ENCODE results near the gene RFWD3. TPM values are rescaled to one million over a fixed set of nuclear protein-coding genes. Genes with fewer than 3 reads are reported as not detected.
A peak's percentile ranks its signal among the peaks of the same experiment; 100 is the strongest.

The RFWD3 gene
- total and polyA plus RNA-seq, 2 of the 13 experiments (the other 11 are each of a cell fraction or from before 2014, with no cell fraction given) = 23.4 to 62.6 TPM

GRCh38 chr16:74700438-74701225 is 34.0 kb upstream of the RFWD3 start, which contains the start of gene MLKL (continued):
- no peak for TF ChIP-seq TCF12 (IDR thresholded peaks at IDR 0.05)
- TF ChIP-seq TCF12 (CRISPR knock-in tag; IDR thresholded peaks at IDR 0.05) = no peak
- no peak for TF ChIP-seq TRIM22 (IDR thresholded peaks at IDR 0.05)
- TF ChIP-seq CREBL2 (CRISPR knock-in tag; IDR thresholded peaks at IDR 0.05; ENCODE audit: borderline replicate concordance) = peak; percentile 69; the same call in 1 of the 2 replicates
- TF ChIP-seq SIX1 (CRISPR knock-in tag; IDR thresholded peaks at IDR 0.05; ENCODE audit: borderline replicate concordance) = no peak
- TF ChIP-seq ZNF44 (CRISPR knock-in tag; IDR thresholded peaks at IDR 0.05) = peak; percentile 59; the same call in 1 of the 2 replicates
- TF ChIP-seq U2AF1 (optimal IDR thresholded peaks at IDR 0.05; ENCODE audit: low read depth, low read length) = no peak
- no peak for TF ChIP-seq SRF (IDR thresholded peaks at IDR 0.05; ENCODE audit: low read depth, low read length)
- no peak for TF ChIP-seq ZFP62 (CRISPR knock-in tag; IDR thresholded peaks at IDR 0.05)
- TF ChIP-seq ZNF430 (CRISPR knock-in tag; IDR thresholded peaks at IDR 0.05) = peak; percentile 98
- peak; percentile 72 for TF ChIP-seq POGZ (CRISPR knock-in tag; IDR thresholded peaks at IDR 0.05)
- peak; percentile 92 for TF ChIP-seq PAX8 (CRISPR knock-in tag; IDR thresholded peaks at IDR 0.05; ENCODE audit: borderline replicate concordance)
- peak; percentile 95 for TF ChIP-seq YEATS4 (CRISPR knock-in tag; IDR thresholded peaks at IDR 0.05; ENCODE audit: borderline replicate concordance)
- 0 out of 2 replicates have a peak, but pooled peaks have one; percentile 61 for TF ChIP-seq HES4 (CRISPR knock-in tag; IDR thresholded peaks at IDR 0.05; ENCODE audit: borderline replicate concordance)
- TF ChIP-seq SP140L (CRISPR knock-in tag; IDR thresholded peaks at IDR 0.05; ENCODE audit: borderline replicate concordance) = 0 out of 2 replicates have a peak, but pooled peaks have one; percentile 63
- TF ChIP-seq ATF5 (CRISPR knock-in tag; IDR thresholded peaks at IDR 0.05; ENCODE audit: low read depth) = peak; percentile 68; the same call in 1 of the 2 replicates
- no peak for TF ChIP-seq GRHL1 (CRISPR knock-in tag; conservative IDR thresholded peaks at IDR 0.05)
- no peak for TF ChIP-seq ZNF644 (CRISPR knock-in tag; IDR thresholded peaks at IDR 0.05; ENCODE audit: low read depth)
- TF ChIP-seq GMEB1 (CRISPR knock-in tag; IDR thresholded peaks at IDR 0.05; ENCODE audit: borderline replicate concordance) = peak; percentile 59
- 0 out of 2 replicates have a peak, but pooled peaks have one; percentile 40 for TF ChIP-seq HNF4A (CRISPR knock-in tag; IDR thresholded peaks at IDR 0.05)
- TF ChIP-seq ZFP90 (CRISPR knock-in tag; IDR thresholded peaks at IDR 0.05; ENCODE audit: borderline replicate concordance) = no peak
- TF ChIP-seq ZNF704 (CRISPR knock-in tag; IDR thresholded peaks at IDR 0.05; ENCODE audit: borderline replicate concordance) = peak; percentile 84

All from HepG2 (cell line).